Measurements from ENCODE around the gene MAGEF1.

The MAGEF1 gene

GRCh38 chr3:184693011-184693975, 18.6 kb downstream of the MAGEF1 start:
- no peak for DNase-seq (ENCODE audit: low read depth)

DNA sequence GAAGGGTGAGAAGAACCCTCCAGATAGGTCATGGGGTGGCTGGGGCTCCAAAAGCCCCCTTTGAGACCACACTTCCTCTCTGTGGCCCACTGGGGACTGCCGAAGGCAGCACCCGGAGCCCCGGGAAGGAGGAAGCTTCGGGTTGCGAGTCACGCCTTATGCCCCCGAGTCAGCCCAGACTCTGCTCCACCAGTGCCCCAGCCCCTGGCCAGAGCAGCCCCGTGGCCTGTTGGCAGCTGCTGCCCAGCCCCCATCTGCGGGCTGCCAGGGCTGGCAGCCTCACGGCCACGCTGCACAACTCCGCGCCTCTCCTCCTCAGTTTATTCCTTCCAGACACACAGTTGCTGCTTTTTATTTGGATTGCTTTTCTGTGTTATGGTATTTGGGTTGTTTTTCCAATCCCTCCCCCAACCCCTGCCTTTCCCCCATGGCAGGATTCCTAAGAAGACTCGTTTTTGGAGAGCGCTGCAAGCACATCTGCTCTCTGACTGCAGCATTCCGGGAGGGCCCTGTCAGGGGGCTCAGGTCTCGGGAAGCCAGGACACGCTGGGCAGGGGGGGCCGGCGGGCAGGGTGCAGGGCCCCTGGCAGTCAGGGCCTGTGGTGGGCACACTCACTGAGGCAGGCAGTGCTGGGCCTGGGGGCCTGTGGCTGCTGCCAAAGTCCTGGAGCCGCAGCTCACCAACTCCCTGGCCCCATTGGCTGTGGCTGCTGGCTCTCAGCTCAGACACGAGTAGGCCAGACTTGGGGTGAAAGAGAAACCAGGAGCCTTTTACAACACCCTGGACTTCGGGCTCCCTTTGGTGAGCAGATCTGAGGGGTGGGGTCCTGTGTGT, 20.2 kb downstream of the MAGEF1 start:
- H3K4me3 ChIP-seq (ENCODE audit: low read depth, low read length), result no peak overlapping the region
- no peak for DNase-seq (ENCODE audit: low read depth)

More at GRCh38 chr3:184693011-184693975, 18.6 kb downstream of the MAGEF1 start:
- no peak overlapping the region for H3K4me3 ChIP-seq (ENCODE audit: low read depth, low read length)

DNA sequence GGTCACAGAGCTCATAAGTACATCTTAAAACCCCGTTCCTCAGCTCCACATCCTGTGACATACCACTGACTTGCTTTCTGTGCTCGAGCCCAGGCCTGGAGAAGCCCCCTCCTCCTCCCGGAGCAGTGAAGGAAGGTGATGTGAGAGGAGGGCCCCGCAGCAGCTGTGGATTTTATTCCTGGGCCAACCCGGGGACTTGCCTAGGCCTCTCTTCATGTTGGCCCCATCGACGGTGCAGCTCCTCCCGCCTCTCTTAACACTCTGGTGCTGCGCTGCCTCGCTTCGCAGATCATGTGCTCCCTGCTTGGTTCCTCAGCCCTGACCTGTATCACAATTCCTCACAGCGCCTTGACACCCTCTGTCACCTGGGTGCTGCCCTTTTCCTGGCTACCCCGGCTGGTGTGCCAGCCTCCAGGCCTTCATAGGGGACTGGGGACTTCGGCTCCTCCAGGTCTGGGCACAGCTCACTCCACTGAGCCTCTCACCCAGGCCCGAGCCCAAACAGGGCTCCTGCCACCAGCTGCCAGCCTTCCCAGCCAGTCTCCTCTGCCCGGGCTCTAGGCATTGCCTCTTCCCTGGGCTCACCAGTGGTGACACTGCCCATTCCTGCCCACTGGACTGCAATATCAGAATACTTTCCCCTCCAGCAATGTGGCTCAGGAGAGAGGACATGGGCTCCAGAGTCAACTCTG, 21.5 kb downstream of the MAGEF1 start:
- H3K4me3 ChIP-seq (ENCODE audit: low read depth, low read length), result no peak overlapping the region
- DNase-seq (ENCODE audit: low read depth), result no peak

DNA sequence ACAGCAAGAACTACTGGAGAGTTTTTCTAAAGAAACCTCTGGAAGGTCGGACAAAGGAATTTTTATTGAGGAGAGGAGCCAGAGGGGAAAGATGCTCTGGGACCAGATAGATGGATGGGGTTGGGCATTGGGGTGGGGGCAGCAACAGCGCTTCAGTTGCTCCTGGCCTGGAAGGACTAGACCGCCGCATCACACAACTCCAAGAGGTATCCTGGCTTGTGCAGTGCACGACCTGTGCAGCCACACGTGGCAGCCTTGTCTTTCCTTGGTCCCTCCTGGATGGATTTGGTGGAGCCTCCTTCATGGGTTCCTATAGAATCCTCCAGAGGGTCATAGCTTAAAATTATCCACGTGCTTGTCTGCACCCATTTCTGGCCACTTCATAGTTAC, 23.0 kb downstream of the MAGEF1 start:
- H3K4me3 ChIP-seq (ENCODE audit: low read depth, low read length), result no peak overlapping the region
- DNase-seq (ENCODE audit: low read depth), result no peak

DNA sequence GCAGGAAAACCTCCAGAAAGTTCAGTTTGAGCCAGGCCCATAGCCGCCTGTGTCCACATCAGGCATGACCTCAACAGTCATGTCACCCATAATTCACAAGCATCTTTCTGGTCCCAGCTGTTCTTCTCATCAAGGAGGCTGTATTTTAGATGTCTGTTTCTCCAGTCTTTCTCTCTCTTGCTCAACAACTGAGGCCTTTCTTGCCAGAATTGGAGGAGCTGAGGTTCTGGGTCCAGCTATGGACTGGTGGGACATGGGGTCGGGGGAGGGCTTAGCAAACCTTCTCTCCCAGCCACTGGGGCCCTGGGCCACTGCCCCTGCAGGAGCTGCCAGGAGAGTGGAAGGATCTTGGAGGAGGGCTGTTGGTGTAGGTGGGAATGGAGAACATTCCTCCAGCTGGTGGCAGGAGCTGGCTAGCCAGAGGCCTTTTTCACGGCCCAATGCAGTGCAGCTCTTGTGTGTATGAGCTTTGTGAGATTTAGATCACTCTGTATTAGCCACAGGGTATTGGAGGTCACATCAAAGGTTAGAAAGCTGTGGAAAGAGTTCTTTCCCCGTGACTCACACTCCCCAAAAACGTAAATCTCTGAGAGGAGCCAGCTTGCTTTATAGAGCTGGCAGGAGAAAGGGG, 23.5 kb downstream of the MAGEF1 start:
- peak; percentile 74 for DNase-seq (ENCODE audit: low read depth)
- H3K4me3 ChIP-seq (ENCODE audit: low read depth, low read length), result no peak overlapping the region

DNA sequence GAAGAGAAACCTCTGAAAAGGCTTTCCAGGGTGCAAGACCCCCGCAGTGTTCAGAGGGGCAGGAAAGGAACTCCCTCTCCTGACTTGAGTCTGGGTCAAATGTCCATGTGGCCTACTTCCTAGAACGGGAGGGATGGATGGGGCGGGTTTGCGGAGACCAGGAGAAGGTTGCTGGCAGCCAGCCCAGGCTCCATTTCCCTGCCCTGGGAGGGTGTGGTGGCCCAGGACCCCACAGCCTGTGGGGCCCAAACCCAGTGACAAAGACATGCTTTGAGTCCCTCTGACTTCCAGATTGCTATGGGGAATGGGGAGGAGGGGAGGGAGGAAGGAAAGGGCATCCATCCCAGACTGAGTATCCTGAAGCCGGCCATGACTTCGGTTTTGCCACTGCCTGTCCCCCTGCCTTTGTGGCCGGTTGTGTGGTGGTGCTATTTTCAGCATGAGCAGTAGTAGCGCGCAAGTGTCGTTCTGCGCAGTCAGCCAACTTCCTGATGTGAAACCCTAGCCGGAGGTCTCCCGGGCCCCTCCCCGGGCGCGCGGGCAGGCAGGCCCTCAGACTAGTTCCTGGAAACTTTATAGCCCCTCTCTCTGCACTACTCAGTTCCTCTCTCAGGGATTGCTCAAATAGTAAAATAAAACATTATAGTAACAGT, 24.4 kb downstream of the MAGEF1 start:
- no peak for DNase-seq (ENCODE audit: low read depth)
- no peak overlapping the region for H3K4me3 ChIP-seq (ENCODE audit: low read depth, low read length)

DNA sequence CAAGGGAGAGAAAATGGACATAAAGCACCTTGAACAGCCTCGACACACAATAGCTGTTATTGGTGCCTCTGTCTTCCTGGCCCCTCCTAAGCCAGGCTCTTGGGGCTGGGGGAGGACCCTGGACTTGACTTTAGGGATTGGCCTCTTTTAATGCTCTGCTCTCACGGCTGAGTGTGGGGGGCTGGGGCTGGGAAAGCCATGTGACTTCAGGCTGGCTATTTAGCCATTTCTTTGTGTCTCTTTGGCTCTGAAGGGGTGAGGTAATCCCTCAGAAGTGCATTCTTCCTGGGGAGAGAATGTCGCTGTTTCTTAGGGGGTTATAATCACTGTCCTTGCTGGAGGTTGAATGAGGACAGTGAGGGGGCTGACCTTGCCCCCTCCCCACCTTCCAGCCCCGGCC, 26.2 kb downstream of the MAGEF1 start:
- DNase-seq (ENCODE audit: low read depth), result no peak
- no peak overlapping the region for H3K4me3 ChIP-seq (ENCODE audit: low read depth, low read length)

DNA sequence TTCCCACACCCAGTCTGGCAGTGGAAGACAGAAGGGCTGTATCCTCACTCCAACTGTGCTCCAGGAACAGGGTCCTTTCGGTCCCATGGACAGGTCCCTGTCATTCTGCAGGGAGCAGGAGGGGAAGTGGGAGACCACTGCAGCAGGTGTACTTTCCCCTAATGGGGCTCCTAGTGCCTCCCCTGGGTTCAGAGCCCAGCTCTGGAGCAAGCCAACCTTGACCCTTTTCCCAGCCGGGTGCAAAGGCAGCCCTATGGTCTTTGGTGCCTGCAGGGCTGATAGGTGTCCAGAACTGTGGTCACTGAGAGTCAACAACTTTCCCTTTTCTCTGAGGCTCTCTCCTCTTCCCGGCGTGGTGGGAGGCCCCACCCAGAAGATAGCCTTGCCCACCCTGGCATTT, 26.8 kb downstream of the MAGEF1 start:
- no peak for DNase-seq (ENCODE audit: low read depth)

GRCh38 chr3:184683900-184684560, 27.8 kb downstream of the MAGEF1 start:
- DNase-seq (ENCODE audit: low read depth), result no peak
- no peak overlapping the region for H3K4me3 ChIP-seq (ENCODE audit: low read depth, low read length)

More for the DNA sequence above, 26.8 kb downstream of the MAGEF1 start:
- H3K4me3 ChIP-seq (ENCODE audit: low read depth, low read length), result no peak overlapping the region

DNA sequence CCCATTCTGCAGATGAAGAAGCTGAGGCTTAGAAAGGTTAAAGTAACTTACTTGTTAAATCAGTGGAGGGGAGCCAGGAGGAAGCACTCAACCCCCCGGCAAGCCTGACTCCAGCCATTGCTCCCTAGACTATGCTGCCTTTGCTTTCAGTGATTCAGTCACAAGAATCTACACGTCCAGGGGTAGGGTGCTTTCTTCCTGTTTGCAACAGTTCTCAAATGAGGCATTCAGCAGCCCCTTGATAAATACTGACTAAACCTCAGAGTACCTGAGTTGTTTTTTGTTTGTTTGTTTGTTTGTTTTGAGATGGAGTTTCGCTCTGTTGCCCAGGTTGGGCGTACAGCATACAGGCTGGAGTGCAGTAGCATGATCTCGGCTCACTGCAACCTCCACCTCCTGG, 28.6 kb downstream of the MAGEF1 start:
- no peak for DNase-seq (ENCODE audit: low read depth)
- H3K4me3 ChIP-seq (ENCODE audit: low read depth, low read length), result no peak overlapping the region

GRCh38 chr3:184682671-184683070, 29.2 kb downstream of the MAGEF1 start:
- no peak overlapping the region for H3K4me3 ChIP-seq (ENCODE audit: low read depth, low read length)
- DNase-seq (ENCODE audit: low read depth), result no peak

DNA sequence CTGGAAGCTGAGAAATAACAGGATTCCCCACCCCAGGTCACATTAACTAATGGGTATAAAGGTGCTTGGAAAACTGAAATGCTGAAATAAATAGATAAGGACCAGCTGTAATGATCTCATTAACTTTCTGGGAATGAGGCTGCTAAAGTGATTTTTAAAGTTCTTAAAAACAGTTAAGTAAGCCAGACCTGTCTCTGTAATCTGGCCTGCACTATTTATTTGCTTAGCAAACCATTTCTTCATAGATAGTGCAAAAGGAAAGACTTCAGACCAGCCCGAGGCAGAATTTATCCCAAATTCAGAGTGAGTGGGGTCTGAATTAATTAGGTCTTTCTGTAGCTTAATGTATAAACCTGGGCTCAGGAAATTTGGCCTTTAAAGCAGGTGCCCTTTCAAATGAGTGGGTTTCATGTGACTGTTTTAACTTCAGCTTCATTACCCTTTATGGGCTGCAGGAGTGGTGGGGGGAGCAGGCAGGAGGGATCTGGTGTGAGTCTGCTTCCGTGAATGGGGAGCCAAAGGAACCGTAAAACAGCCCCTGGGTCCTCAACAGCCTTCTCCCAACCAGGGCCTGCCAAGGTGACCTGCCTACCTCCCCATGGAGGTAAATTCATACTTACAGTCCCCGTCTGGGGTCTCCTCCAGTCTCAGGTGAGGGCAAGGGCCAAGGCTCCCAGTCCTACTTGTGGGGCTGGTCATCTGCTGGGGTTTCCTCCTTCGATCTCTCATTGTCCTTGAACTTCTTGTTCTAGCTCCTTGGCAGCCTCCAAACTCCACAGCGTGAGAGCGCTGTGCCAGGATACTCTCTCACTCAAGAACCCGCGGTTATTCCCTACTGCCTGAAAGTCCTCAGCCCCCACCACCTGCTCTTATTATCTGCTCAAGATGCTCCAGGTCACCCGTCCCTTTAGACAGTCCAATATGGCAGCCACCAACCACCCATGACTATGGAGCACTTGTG, 31.2 kb downstream of the MAGEF1 start:
- DNase-seq (ENCODE audit: low read depth), result no peak
- H3K4me3 ChIP-seq (ENCODE audit: low read depth, low read length), result no peak overlapping the region

GRCh38 chr3:184679056-184679816, 32.6 kb downstream of the MAGEF1 start:
- peak; percentile 60 for DNase-seq (ENCODE audit: low read depth)
- H3K4me3 ChIP-seq (ENCODE audit: low read depth, low read length), result no peak overlapping the region

- H3K4me3 ChIP-seq (ENCODE audit: low read depth, low read length), result no peak overlapping the region
- DNase-seq (ENCODE audit: low read depth), result no peak
These were observed 33.4 kb downstream of the MAGEF1 start for GRCh38 chr3:184678317-184679055.

GRCh38 chr3:184677344-184678316, 34.2 kb downstream of the MAGEF1 start:
- no peak overlapping the region for H3K4me3 ChIP-seq (ENCODE audit: low read depth, low read length)
- no peak for DNase-seq (ENCODE audit: low read depth)

All from skeletal muscle cell (primary cell).